HG03521 (cell line): ENCODE measurements around the gene PEX5L.

Source experiments
- ATAC-seq: cut with Tn5 transposase; IDR thresholded peaks from one replicate; pipeline ENCODE4 v1.9.1; 2021; ENCODE audit warnings: mild to moderate bottlenecking, moderate library complexity; ENCODE audit not compliant: unreplicated experiment

PEX5L gene

DNA sequence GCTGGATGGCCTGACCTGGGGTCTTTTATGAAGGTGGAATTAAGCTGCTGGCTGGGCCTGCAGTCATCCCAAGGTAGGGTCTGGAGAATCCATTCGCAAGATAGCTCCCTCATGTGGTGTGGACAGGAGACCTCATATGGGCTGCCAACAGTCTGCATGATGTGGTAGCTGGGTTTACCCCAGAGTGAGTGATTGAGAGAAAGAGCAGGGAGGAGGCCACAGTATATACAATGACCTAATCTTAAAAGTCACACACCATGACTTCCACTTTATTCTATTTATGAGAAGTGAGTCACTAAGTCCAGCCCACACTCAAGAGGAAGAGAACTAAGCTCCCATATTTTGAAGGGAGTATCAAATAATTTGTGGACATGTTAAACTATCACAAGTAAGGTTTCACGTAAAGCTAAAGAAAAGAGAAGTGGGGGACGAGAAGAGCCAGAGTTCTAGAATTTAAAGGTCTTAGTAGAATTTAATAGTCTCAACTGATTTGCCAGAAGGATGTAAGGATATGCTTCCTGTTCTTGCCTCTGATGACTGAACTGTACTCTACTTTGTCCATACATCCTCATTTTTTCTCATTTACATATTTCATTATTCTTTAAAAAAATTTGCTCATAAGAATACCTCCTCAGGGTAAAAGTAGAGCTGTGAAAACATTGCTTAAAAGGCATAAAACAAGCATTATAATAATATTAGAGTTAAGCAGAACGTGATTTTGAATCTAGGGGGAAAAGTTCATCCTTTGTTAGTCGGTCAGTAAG, 184.4 kb downstream of the PEX5L start:
- no peak for ATAC-seq

DNA sequence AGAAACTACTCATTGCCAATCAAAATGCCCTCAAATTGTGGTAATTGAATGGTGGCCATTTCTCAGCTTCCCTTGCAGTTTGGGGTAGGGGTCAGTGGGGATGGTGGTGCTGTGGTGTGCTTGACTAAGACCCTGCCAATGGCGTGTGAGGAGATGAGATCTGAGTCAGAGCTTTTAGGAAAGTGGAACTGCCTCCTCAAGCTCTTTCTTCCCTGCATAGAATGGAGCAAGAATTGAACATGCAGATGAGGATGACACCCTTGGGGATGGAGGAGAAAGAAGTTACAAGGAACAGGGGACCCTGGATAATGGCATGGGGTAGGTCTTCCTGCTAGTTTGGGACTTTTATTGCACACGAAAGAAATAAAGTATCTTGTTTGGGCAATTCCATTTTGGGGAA, 188.0 kb downstream of the PEX5L start:
- ATAC-seq = no peak

DNA sequence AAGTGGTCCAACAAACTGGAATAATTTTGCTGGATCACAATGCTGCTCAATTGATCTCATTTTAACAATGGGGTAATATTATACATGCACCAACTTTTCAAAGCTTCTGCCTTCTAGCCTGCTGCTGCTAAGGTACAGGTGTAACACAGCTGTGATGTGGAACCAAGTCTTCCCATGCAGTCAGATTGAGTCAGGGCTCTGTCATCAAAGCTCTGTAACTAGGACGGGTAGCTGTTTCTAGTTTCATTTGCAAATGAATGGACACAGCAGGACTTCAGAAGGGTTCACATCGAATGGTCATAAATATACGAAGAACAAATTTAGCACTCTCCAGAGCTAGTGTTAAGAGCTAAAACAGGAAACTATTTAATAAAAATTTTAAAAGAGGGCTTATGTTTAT, 194.7 kb downstream of the PEX5L start:
- ATAC-seq = no peak

DNA sequence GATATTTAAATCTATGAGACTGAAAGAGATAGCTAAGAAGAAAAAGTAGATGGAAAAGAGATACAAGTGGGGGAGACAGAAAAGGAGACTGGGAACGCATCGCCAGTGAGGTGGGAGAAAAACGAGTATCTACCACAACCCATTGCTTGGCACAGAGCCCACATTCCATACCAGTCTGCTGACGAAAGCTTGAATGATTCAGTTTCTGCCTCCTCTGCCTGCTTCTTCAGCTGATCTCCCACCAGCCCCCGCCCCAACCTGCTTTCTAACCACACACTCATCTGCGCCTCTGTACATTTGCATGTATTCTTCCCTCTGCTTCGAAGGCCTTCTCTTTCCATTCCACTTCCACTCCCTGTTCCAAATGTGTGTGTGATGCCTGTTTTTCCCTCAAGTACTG, 195.8 kb downstream of the PEX5L start:
- no peak for ATAC-seq

DNA sequence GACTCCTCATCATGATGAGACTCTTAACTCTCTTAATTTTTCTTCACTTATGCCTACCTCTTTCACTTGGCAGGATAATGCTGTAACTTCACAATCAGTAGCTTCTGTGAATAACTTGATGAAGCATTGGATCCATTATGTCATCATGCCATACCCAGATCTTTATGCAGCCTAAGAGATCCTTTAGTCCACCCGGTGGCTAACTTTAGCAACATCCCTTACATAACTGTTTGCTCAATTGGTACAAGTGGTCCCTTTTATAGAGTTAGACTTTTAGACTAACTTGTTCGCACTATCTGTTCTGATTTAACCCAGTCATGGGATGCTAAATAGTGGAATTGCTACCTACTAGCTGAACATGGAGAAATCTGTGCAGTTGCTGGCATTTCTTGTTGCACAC, 199.4 kb downstream of the PEX5L start:
- ATAC-seq = no peak

DNA sequence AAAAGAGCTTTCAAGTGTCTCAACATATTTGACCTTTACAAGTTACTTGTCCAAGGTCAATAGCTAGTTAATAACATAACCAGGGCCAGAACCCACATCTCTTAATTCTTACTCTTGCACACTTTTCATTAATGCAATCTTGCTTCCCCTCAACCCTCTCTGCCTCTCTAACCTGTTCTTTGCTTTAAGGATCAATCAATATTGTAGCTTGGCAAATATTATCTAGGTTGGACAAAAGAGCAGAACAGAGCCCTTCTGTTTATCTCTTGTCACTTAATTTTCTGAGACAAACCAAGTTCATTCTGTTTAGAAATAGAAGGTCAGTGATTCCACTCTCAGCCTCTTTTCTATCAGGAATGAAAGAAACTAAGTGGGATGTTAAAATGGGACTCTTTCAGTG, 203.4 kb downstream of the PEX5L start:
- no peak for ATAC-seq

DNA sequence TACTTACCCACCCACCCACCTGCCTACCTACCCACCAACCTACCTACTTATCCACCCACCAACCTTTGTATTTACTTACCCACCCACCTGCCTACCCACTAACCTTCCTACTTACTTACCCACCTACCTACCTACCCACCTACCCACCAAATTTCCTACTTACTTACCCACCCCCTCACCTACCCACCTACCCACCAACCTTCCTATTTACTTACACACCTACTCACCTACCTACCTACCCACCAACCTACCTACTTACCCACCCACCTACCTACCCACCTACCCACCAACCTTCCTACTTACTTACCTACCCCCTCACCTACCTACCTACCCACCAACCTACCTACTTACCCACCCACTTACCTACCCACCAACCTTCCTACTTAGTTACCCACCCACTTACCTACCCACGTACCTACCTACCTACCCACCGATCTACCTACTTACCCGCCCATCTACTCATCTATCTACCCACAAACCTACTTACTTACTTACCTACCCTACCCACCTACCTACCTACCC, 204.3 kb downstream of the PEX5L start:
- ATAC-seq = no peak

DNA sequence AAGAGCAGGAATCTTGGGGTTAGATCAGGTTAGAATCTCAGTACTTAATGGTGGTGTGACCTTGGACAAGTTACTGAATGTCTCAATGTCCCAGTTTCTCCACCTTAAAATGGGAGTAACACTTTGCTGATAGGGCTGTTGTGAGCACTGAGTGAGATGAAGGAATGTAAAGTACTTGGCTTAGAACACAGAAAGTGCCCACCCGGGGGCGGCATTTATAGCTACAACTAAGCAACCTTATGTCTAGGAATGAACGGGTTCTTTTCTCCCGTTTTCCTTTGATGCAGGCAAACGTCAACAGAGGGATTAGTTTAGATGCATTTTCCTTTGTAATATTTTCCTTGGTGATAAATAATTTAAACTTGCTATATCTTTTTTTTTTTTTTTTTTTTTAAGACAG, 207.3 kb downstream of the PEX5L start:
- no peak for ATAC-seq

DNA sequence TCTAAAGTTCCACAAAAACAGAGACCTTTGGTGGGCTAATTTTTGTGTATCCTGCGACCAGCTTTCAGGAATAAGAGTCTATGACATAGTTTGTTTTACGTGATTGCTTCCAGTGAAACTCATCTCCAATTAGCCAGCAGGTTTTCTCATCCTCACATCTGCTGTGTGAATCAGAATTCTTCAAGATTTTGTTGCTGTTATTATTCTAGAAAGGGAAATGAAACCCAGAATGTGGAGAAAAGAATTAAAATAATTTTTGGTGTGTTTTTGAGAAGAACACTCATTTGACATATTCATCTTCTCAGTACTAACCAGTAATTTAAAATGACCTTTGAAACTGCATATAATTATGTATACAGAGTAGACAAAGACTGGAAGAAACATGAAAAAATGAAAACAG, 208.0 kb downstream of the PEX5L start:
- ATAC-seq = no peak

DNA sequence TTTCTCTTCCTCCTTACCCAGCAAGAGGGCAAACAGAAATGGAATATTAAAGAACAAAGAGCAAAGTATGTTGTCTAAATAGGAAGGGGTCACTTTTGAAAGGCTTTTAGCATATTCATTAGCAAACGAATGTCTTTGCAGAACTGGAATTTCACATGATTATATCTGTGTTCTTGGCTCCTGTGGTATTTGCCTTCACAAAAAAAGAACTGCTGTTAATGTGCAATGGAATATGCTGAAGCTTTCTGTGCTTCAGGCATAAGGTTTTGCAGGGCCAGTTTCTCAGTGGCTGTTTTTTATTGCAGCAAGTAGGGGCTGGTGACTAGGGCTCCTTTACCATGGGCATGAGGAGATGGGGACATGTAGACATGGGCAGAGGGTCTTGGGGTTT, 210.5 kb downstream of the PEX5L start:
- no peak for ATAC-seq

DNA sequence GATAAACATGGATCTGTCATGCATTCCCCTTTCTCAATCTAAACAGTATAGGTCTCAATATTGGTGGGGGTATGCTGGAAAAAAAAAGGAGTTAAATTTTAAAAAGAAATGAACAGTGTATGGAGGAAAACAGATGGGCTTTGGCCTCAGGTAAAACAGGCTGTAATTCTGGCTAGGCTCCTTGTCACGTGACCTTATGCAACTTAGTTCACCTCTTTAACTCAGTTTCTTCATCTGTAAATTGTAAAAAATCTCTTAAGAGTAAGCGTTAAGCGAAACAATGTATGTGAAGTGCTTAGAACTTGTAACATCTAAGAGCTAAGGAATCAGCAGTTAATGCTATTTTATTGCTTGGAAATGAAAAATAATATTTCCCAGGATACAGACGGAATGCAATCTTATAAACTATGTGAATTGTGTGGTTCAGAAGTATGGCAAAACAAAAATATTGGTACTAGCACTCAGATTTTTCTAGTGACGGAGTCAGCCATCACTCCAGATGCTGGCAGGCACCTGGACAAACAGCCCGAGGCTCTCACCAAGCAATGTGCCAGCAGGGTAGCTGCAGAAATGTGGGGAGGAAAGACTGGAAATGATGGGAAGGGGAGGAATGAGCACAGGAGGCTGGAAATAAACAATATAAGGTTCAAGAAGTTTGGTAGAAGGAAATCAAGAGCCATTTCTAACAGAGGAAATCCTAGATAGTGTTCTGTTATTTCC, 211.1 kb downstream of the PEX5L start:
- ATAC-seq = no peak

DNA sequence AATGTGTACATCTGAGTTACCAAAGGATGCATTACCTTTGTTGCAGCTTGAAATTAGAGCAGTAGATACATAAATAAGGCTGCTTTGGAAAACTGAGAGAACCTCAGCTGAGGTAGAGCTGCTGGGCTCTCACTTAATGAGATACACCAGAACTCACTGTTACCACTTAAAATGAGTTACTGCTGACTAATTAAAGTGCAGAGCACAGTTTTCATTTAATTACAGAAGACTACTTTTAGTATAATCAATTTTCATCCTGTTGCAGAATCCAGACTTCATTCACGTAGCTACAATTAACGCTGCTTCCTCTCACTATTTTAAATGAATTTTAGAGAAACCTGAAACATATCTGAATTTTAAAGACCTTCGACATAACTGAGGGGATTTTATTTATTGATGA, 214.4 kb downstream of the PEX5L start:
- ATAC-seq = no peak

DNA sequence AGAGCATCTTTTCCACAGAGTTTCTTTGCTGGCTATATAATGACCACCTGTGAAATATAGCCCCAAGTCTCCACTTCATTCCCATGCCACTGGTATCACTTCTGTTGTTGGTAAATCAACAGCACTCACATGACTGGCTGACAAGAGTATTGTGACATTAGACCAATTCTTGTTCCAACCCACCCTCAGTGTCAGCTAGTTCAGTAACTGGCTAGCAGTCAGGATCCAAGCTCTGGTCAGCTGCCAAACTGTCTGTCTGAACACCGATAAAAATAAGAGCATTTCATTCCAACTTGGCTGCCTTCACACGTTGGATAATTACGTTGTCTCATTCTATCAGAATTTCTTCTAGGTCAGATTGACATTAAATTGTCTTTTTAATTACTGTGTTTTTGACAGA, 217.4 kb downstream of the PEX5L start:
- ATAC-seq = no peak

DNA sequence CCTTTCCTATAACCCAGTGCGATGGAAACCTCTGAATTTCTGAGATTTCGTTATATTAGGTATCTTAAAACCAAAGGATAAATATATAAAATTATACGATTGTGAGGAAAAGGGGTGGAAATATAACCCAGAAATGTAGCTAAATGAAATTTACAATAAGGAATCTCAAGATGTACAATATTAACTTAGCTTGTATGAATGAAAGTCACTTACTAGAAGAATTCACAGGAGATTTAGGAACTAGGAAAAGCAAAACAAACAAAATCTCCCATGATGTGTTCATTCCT, 224.7 kb downstream of the PEX5L start:
- no peak for ATAC-seq

DNA sequence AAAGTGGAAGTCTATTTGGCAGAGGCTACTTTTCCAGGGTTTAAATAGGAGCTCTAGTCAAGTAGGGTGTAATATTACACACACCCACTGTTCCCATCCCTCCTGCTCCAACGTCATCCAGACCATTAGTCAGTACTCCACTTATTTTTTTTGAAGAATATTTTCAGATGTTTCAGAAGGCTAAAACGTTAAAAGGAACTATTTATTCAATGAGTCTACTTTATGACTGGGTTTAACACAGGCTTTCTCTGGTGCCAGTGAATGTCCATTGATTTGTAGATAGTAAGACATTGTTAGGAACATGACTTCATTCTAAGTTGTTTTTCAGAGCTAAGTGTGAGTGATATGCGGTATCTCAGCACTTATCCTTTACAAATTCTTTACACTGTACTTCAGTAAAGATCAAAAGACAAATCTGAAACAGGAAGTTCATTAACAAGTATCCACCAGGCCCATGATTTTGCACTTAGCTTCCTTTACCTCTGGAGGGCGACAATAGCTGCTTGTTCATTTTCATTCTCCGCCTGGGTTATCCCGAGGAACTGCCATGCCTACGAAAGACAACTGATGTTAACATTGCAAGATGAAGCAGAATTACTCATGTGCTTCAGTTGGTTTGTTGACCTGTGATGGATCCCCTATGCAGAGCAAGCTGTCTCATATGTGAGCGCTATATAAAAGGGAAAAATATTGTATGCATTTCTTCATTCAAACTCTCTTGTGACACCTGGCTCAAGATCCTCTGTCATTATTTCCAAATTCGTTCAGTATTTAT, 225.2 kb downstream of the PEX5L start:
- peak; percentile 74 for ATAC-seq

DNA sequence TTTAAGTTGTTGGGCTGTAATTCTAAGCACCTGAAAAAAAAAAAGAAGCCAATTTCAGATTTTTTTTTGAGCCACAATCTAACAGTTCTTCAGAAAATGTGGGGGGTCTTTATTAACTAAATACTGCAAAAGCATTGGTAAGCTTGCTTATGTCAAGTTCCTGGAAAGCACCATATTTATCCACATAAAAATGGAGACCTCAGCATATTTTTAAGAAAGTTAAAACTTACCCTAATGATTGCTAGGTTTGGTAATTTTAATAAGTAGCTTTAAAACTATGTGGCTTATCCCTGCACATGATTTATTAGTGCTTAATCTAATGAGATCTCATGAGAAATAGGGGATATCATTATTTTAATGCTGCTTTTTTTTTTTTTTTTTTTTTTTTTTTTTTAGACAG, 227.1 kb downstream of the PEX5L start:
- ATAC-seq = no peak

DNA sequence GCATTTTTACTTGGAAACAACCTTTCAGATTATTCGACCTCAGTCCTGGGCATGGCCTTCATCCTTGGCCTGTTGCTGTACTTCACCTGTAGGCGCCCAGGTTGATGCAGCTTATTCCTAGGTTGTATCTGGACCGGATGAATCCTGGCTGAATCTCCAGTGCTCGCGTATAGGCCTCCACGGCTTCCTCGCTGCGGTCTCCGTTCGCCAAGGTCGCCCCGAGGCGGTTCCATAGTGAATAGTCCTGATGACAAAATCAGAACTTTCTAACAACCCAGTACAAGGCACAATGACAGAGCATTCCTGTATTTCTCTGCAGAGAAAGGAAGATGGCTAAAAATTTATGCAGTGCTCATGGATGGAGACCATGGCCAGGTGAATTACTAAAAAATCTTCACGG, 229.1 kb downstream of the PEX5L start:
- ATAC-seq = no peak

DNA sequence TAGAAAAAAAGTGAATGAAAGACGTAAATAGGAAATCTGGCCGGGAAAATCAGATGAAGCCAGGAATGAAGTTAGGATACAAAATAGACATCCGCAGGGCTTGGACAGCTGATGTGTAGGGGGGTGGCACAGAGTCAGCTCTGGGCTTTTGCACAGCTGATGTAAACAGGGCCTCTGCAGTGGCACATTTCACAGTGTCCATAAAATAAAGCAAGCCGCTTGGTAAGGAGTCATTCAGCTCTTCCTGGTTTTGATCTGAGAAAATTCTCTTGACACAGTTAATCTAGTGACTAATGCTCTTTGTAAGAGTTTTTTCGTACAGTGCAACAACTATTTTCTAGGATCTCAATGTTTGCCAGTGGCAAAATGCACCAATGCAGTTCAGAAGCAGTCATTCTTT, 230.6 kb downstream of the PEX5L start:
- no peak for ATAC-seq

DNA sequence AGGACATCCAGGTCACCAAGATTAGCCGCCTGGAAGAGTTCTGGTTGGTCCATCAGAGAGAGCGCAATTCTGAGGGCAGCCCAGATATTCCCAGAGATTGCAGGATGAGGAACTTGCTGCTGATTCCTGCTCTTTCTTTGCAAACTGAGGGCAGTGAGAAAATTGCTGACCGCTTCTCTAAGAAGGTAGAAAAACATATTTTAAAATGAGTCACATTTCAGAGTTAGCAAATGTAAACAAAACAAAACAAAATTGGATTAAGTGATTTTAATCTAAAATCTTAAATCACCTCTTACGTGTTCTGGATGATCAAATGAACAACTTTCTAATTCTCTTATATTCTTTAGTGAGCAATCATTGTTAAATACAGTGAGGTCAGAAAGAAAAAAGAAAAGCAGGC, 234.9 kb downstream of the PEX5L start:
- ATAC-seq = no peak

DNA sequence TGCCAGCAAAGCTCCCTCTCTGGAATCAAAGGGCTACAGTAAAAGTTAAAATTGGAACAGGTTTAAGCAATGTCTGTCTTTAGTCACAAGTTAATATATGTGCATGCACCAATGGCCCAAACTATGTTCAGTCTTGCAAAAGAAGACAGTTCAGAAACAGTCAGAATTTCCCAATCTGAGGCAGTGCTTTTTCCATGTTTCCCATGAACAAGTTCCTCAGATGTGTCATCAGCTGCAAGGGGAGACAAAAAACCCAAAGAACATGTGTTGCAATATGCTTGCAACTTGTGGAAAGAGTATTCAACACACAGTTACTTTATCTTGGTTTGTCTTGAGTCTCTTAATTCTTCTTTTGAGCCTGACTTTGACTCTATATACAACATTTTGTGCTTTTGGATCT, 235.5 kb downstream of the PEX5L start:
- ATAC-seq = no peak

DNA sequence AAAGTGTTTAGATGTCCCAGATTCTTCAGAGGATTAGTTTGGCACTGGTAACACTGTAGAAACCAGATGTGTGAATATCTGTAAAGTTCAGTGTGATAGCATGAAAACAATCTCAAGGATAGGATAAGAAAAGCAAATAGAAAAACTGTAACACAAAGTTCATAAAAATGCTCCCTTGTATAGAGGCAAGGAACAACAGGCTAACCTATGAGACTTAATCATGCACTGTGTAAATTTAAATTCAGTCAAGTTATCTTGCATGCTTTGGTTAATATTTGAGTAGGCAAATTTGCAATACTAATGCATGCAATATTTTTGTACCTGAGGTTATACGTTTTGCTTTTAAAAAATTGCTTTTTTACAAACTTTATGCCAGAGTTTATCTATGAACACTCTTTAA, 239.5 kb downstream of the PEX5L start:
- ATAC-seq = no peak

DNA sequence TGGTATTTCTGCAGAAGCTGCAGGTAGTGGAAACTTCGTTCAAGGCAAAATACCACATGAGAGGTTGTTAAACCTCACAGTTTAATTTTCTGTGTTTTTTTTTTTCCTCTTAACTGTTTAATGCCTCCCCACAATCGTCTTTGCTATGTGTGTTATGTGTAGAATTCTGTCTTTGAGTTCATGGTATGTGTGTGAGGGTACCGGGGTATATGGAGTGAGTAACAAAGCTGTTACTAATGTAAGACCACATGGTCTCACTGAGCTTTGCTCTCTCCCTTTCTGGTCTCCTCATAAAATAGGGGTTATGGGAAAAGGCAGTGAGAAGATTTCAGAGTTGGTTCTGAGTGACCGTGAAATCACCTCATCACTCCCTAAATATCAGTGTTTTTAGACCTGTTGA, 240.3 kb downstream of the PEX5L start:
- ATAC-seq = no peak
